KOPT-K1 (cell line): Measurements from ENCODE around the gene P2RY14.

Source experiments
- H3K27ac ChIP-seq: fragments of 200-600 bp; sonication (generic); 2 replicates; pipeline ENCODE4 v1.5.1; 2016; ENCODE audit warnings: antibody characterized with exemption, mild to moderate bottlenecking, low read depth, low read length; ENCODE audit not compliant: poor library complexity, severe bottlenecking
- H3K36me3 ChIP-seq: fragments of 200-600 bp; sonication (generic); 2 replicates; pipeline ENCODE4 v1.5.1; 2017; ENCODE audit warnings: antibody characterized with exemption, mild to moderate bottlenecking, low read length, moderate library complexity; ENCODE audit not compliant: insufficient read depth
- H3K9me3 ChIP-seq: fragments of 200-600 bp; sonication (generic); 2 replicates; pipeline ENCODE4 v1.5.1; 2017; ENCODE audit warnings: antibody characterized with exemption, low read length, mild to moderate bottlenecking; ENCODE audit not compliant: insufficient read depth, poor library complexity, severe bottlenecking

P2RY14 gene

DNA sequence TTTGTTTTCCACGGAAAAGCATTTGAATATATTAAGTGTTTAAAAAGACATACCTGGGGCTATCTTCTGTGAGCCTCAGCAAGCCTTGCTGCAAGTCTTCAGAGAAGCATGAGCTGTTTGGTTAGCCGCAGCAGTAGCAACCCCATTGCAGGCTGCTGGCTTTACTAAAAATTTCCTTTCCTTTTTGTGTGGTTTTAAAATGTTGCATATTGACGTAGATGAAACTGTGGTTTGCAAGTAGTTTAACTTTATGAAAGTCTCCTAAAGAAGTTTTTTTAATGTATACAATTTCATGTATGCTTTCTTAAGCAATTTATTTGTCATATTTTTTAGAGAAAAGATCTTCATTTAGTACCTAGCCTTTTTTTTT, 75.3 kb downstream of the P2RY14 start, which contains the start of gene GPR171:
Gene GPR171 (minus strand): TSS at position 166 of the 370 bp plus-strand sequence. CDS start 3,830 bp downstream, outside the sequence.
- Histone ChIP-seq H3K9me3 (no peaks in the 10 kb centered on the region), H3K27ac (peak within 1 kb of the TSS; percentile 68), H3K36me3 (no peaks in the 10 kb centered on the region)

DNA sequence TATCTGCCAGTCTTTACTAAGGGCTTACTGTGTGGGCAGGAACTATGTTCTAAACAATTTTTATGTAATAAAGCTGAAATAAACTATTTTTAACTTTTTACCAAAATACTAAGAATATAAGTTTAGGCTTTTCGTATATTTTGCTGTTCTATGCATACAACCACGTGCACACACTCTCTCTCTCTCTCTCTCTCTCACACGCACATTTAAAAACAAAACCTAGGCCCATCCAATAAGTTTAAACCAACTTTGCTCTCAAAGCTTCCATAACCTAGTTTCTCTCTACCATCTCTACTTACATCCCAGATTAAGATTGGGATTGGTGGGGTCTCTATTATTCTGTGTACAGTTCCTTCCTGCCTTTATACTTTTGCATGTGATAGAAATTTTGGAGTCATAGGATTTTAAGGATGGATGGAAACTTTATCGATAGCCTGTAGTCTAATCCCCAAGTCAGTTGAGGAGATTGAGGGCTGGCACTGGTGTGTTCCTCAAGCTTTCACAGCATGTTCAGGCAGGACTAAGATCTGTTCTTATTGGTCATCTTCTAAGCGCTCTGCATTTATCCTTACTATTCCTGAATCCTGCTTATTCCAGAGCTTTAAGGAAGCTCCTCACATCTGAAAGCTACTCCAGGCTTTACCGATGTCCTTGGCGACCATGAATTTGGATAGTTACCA, 77.2 kb downstream of the P2RY14 start:
- peaks cover 10% of the 10 kb centered on the region for H3K36me3 ChIP-seq
- no peaks in the 10 kb centered on the region for H3K9me3 ChIP-seq
- peak overlapping the region; percentile 50 for H3K27ac ChIP-seq

DNA sequence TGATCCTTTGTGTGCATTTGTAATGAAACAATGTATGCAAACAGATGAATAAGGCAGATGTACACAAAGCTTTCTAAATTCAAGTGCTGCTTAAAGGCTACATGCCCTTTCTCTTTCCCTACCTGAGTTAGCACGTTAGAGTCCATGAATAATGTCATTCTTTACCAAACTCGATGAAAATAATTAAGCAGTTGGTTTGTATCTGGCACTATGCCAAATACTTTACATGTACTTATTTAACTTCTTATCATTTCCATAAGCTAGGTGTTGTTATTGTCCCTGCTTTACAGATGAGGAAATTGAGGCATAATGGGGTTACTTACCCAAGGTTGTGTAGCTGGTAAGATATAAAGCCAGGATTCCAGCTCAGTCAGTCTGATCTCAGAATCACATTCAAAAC, 77.8 kb downstream of the P2RY14 start:
- no peaks in the 10 kb centered on the region for H3K9me3 ChIP-seq

DNA sequence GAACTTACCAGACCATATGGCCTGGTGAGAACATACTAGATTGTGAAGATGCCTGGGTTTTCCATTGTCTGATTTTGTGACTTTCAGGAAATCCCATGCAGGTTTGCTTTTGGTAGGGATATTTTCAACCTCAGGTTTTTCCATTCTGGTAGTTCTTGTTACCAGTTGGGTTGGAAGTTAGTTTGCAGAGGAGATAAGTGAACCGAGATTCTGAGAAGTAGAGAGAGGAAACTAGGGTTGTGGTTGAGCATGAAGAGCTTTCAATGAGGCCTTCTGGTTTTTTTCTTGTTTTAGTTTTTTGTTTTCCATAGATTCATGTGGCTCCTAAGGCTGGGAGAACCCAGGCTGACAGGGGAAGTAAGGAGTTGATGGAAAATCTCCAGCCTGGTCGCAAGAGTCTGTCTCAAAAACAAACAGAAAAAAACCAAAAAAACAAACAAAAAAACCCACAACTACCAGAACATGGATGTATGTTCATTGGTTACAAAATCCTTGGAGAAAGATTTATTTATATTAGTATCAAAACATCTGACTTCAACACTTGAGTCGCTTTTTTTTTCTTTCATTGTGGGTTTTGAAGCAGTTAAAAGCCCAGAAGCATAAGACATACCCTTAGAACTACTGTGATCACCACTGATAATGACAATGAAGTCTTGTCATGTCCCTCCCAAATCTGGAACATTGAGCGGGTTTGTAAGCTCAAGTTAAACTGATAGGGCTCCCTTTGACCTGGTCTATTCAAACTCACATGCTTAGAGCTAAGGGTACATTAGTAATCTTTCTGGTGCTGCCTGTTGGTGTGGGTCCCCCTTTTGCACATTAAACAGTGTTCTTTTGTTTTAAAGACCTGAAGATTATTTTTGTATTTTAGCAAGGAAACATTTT, 78.5 kb downstream of the P2RY14 start:
- no peaks in the 10 kb centered on the region for H3K9me3 ChIP-seq
- H3K27ac ChIP-seq = peak overlapping the region; percentile 50
- peaks cover 12% of the 10 kb centered on the region for H3K36me3 ChIP-seq

More for the DNA sequence above, 77.8 kb downstream of the P2RY14 start:
- Histone ChIP-seq H3K27ac (peak overlapping the region; percentile 50), H3K36me3 (peaks cover 12% of the 10 kb centered on the region)

DNA sequence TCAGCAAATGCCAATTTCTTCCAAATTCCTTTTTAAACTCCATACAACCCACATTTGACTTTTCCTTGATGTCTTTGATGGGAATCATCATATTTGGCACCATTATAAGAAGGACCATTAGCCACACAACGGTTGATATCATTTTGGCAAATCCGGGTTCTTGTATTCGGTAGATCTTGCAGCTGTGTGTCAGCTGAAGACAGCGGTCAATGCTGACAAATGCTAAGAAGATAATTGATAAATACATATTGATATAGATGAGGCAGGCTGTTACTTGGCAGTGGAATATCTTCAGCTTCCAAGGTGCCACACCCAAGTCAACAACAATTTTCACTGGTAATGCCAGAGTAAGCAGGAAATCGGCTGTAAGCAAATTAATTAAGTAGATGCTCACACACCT, 79.5 kb downstream of the P2RY14 start:
- Histone ChIP-seq H3K36me3 (peaks cover 18% of the 10 kb centered on the region), H3K9me3 (no peaks in the 10 kb centered on the region), H3K27ac (peak overlapping the region; percentile 50)

DNA sequence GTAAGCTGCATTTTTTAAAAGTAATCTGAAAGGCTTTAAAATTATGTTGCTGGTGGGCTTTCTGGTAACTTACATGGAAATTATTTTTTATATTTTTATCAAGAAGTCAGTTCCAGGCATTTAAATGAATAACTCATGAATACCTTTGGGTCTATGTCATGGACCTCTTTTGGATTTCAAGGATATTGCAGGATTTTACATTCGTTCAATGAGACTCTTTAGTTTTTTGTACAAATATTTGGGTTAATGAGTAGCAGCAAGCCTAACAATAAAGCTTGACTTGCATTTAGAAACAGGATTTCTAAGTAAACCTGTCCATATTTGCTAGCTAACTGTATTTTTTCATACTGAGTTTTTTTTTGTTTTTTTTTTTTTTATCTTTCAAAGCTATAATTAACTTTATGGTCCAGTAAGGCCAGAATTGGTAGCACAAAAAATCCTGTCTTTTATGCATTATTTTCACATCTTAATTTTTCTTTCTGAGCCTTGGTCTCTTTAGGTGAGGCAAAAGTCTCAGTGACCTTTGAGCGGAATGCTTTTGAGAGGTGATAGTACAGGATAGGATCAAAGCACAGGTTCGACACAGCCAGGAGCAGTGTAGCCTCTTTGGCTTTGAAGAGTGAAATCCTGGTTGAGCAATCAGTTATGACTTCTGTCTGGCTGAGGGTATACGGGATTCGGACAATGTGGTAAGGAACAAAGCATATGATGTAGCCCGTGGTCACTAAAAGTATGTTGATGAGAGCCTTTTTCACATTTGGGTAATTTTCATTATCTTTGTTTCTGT, 80.2 kb downstream of the P2RY14 start:
- Histone ChIP-seq H3K36me3 (peaks cover 25% of the 10 kb centered on the region), H3K27ac (no peak overlapping the region), H3K9me3 (no peaks in the 10 kb centered on the region)

DNA sequence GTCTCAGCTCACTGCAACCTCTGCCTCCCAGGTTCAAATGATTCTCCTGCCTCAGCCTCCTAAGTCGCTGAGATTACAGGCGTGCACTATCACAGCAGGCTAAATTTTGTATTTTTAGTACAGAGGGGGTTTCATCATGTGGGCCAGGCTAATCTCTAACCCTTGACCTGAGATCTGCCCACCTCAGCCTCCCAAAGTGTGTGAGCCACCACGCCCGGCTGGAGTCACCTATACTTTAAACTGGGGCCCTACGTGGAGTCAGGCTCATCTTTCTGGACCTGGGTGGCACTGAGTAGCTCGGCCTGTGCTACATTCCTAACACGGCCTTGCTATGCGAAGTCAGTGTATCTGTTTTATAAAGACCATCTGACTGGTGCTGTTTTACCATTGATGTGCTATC, 81.1 kb downstream of the P2RY14 start:
- H3K36me3 ChIP-seq = peaks cover 33% of the 10 kb centered on the region
- no peak overlapping the region for H3K27ac ChIP-seq
- no peaks in the 10 kb centered on the region for H3K9me3 ChIP-seq

DNA sequence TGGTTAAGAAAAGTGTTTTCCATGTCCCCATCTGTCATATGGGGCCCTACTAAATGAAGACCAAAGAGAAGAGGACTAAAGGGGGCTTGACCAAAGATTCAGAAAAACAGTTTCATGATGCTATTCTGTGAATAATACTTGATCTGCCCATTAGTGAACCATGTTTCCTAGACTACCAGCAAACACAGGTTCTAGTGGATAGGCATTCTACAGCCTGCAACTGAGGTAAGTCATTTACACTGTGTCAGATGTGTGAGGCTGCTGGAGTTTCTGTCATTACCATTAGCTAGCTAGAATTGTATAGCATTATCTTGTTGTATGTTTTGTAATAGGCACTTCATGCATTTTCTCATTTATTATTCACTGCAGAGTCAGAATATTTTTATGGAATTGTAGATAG, 81.9 kb downstream of the P2RY14 start:
- no peaks in the 10 kb centered on the region for H3K9me3 ChIP-seq
- H3K36me3 ChIP-seq = peaks cover 34% of the 10 kb centered on the region
- no peak overlapping the region for H3K27ac ChIP-seq

DNA sequence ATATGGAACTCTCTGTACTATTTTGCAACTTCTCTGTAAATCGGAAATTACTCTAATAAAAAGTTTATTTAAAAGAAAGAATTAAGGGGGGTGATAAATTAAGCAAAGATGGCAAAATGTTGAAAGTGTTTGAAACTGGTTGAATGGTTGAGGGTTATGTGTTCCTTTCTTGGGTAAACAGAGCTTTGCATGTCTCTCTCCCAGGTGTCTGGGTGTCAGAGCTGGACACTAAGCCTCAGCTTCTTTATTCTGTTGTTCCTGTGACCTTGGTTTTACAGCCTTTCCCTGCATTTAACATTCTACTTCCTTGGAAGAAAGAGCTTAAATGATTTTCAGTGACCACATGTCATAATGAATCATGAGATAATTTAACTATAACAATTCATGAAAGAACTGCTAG, 82.5 kb downstream of the P2RY14 start:
- Histone ChIP-seq H3K36me3 (peaks cover 37% of the 10 kb centered on the region), H3K27ac (no peak overlapping the region), H3K9me3 (no peaks in the 10 kb centered on the region)

DNA sequence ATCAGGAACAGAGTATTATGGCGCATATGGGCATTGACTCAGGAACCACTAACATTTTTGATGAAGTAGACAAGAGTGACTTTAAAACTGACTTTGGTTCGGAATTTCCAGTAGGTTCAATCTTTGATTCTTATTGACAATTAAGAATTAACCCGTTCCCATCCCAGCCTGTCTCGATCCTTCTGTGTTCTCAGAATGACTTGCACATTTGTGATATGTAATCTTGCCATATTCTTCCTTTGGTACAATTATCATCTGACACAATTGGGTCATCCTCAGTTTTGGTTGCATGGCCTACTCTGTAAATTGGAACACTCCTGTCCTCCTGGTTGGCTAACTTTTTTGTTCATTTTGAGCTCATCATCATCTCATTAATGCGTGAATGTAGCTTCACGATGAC, 85.8 kb downstream of the P2RY14 start:
- Histone ChIP-seq H3K9me3 (no peaks in the 10 kb centered on the region), H3K36me3 (peaks cover 60% of the 10 kb centered on the region), H3K27ac (no peak overlapping the region)

DNA sequence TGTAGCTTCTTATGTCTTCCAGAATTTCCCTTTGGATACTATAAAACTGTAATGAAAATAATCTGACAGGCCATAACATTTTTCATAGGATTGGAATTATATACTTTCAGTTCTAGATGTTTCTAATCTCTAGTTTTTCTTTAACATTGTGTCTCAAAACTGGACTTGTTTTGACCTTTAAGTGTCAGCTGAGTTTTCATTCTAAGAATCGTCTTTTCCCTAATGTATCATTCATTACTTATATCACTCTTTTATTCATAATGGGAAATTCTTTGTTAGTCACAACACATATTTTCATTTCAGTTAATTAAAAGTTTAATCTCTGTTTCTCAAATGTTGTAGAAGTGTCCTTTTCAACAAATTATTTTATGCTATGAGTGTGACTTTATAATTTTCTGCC, 87.2 kb downstream of the P2RY14 start:
- no peaks in the 10 kb centered on the region for H3K9me3 ChIP-seq
- H3K27ac ChIP-seq = no peak overlapping the region
- peaks cover 60% of the 10 kb centered on the region for H3K36me3 ChIP-seq

DNA sequence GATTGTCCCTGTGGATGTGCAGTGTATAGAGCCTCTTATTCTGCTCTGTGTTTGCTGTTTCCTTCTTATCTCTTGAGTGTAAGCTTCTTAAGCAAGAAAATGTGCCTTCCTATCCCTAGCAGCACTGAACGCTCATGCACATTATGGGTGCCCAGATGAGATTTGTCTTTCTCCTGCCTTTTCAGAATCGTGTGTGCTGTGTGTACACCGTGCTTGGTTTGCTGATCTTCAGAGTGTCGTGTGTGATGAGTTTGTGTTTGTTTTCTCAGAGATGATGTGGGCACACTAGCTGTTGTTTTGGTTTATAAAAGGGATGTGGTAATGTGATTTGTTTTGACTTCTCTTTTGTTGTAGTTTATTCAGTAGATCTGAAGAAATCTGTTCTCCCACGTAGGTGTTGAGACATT, 95.1 kb downstream of the P2RY14 start:
- Histone ChIP-seq H3K9me3 (no peaks in the 10 kb centered on the region), H3K27ac (no peak overlapping the region), H3K36me3 (peaks cover 18% of the 10 kb centered on the region; the same call in 1 of the 2 replicates)

DNA sequence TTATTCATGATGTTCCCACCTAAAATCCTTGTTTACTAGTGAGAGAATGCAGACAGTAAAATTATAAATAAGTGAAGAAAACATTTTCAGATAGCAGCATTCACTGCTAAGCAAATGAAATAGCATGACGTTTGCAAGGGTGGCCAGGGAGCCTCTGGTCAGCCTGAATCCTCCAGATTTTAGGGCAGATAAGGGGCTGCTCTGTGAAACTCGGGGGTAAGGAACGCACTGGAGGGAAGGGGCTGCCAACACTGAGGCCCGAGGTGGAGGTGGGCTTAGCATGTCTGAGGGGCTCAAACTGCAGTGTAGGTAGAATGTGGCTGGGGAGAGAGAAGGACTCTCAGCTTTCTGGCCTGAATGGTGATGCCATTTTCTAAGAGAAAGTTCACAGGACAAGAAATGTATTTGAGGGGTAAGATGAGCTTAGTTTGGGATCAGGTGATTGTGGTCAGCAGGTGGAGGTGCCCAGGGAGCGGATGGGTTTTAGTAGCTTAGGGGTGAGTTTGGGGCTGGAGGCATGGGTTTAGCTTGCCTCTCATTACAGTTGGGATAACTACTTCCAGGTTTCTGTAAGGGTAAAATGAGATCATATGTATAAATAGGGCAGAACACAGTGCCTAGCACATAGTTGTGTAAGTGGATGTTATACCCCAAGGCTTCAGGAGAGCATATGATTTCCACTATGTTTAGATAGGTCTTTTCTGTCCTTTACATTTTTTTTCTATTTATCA, 95.8 kb downstream of the P2RY14 start:
- H3K36me3 ChIP-seq = peaks cover 18% of the 10 kb centered on the region; the same call in 1 of the 2 replicates
- H3K9me3 ChIP-seq = no peaks in the 10 kb centered on the region
- no peak overlapping the region for H3K27ac ChIP-seq

DNA sequence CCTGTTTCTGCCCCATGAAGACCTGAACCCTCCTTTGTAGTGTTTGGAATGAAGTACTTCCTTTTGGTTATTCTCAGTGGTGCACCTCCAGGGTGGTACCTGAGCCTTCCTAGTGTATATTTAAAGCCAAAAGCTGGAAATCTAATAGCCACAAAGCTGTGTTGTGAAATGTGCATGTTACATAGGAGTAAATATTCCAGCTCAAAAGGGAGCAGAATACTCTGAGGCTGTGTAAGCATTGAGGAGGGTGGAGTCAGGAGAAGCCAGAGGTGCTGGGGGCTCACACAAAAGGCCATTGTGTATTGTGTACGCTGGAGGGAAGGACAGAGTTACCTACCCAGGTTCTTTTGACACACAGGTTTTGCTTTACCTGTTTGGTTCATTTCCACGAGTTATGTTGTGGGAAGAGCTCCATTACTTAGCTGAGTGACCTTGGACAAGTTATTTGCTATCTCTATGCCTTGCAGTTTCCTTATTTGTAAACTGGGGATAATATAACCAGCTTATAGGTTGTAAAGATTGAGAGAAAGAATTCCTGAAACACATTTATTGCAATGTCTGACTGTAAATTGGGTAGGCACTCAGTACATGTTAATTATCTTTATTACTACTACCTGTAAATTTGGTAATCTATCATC, 100.0 kb downstream of the P2RY14 start:
- no peaks in the 10 kb centered on the region for H3K9me3 ChIP-seq
- peaks cover 6% of the 10 kb centered on the region; the same call in 1 of the 2 replicates for H3K36me3 ChIP-seq
- H3K27ac ChIP-seq = no peak overlapping the region
